Epithelial cell of proximal tubule (primary cell): ENCODE results near the gene TMEM163. TPM values are rescaled to one million over a fixed set of nuclear protein-coding genes. Genes with fewer than 3 reads are reported as not detected.

Source experiments
- DNase-seq: peaks from one replicate; pipeline ENCODE4 v3.0.0-alpha.2; 2011; ENCODE audit warnings: low read depth
- H3K4me3 ChIP-seq: 2 replicates; pipeline ENCODE4 v1.5.1; 2011; ENCODE audit warnings: low read depth, mild to moderate bottlenecking, low read length
- total RNA-seq: library from RNA; depleted of rRNA; stranded (reverse); fragments of >200 nt; gene quantifications from 2 replicates; pipeline ENCODE4 v1.2.3, GENCODE V29; 2015
- TF ChIP-seq, protein P1 (sequence below): conservative IDR thresholded peaks from 2 replicates; pipeline ENCODE4 v1.5.1; 2012; ENCODE audit warnings: low read depth, mild to moderate bottlenecking, low read length

The TMEM163 gene
- total RNA-seq, 1 donor from 2014 or later = 0.40 TPM

DNA sequence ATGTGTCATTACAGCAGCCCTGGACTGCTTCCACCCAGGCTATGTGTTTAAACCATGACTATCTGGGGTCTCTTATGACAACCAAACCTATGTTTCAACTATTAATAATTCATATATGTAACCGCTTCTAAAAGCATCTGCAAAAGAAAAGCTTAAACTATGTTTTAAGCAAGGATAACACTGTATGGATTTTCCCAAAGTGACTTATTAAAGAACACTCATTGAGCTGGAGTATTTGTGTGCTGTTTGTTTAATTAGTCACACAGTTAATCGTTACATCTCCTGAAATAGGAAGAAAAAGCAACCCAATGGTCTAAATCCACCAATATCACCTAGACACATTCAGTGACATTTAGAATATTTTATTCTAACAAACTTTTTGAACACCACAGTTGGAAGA, 51.3 kb downstream of the TMEM163 start:
- peak; percentile 52 for DNase-seq
- TF ChIP-seq, protein P1, sequence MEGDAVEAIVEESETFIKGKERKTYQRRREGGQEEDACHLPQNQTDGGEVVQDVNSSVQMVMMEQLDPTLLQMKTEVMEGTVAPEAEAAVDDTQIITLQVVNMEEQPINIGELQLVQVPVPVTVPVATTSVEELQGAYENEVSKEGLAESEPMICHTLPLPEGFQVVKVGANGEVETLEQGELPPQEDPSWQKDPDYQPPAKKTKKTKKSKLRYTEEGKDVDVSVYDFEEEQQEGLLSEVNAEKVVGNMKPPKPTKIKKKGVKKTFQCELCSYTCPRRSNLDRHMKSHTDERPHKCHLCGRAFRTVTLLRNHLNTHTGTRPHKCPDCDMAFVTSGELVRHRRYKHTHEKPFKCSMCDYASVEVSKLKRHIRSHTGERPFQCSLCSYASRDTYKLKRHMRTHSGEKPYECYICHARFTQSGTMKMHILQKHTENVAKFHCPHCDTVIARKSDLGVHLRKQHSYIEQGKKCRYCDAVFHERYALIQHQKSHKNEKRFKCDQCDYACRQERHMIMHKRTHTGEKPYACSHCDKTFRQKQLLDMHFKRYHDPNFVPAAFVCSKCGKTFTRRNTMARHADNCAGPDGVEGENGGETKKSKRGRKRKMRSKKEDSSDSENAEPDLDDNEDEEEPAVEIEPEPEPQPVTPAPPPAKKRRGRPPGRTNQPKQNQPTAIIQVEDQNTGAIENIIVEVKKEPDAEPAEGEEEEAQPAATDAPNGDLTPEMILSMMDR = no peak
- H3K4me3 ChIP-seq = no peak overlapping the region

DNA sequence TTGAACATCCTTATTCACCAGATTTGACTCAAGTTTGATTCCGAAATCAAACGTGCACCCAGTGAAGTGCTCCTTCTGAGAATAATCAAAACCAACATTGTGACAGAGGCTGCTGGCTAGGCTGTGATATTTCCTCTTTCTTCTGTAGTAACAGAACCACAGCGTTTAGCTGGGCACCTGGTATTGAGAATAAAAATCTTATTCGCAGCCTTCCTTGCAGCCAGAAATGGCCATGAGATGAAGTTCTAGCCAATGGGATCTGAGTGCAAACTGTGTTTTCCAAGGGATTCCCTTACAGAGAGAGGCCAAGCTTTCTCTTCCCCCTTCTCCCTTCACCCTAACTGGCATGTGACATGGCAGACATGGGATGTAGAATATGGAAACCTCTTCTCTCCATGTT, 51.7 kb downstream of the TMEM163 start:
- no peak for DNase-seq
- TF ChIP-seq, protein P1 = no peak
- no peak overlapping the region for H3K4me3 ChIP-seq

DNA sequence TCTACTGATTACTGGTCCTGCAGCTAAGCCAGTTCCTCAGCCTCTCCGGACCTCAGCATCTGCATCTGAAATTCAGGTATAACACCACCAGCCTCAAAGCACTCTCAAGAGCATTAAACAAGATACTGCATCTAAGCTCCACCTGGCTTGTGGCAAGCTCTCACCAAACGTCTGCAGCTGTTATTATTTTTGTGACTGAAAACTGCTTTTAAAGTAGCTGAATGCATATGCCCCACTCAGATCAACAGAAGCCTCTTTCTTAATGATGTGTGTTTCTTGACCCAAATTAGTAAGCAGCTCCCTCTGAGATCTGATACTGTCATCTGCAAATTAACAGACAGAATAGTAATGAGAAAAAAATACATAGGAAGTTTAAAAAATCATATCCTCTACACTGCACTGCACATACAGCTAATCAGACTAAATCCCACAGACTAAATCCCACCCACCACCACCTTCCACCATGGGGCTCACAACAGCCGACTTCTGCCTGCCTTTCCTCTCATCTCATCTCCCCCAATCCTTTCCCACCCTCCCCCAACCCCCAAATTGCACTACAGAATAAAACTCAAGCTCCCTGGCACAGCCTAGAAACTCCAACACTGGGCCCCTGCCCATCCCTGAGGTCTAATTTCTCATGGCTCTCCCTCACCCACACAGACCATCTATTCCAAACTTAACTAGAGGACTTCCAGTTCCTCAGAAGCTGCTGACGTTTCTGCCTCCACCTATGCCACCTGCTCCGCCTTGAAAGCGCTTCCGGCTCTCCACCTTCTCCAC, 52.9 kb downstream of the TMEM163 start:
- no peak for DNase-seq
- H3K4me3 ChIP-seq = no peak overlapping the region
- TF ChIP-seq, protein P1 = no peak

DNA sequence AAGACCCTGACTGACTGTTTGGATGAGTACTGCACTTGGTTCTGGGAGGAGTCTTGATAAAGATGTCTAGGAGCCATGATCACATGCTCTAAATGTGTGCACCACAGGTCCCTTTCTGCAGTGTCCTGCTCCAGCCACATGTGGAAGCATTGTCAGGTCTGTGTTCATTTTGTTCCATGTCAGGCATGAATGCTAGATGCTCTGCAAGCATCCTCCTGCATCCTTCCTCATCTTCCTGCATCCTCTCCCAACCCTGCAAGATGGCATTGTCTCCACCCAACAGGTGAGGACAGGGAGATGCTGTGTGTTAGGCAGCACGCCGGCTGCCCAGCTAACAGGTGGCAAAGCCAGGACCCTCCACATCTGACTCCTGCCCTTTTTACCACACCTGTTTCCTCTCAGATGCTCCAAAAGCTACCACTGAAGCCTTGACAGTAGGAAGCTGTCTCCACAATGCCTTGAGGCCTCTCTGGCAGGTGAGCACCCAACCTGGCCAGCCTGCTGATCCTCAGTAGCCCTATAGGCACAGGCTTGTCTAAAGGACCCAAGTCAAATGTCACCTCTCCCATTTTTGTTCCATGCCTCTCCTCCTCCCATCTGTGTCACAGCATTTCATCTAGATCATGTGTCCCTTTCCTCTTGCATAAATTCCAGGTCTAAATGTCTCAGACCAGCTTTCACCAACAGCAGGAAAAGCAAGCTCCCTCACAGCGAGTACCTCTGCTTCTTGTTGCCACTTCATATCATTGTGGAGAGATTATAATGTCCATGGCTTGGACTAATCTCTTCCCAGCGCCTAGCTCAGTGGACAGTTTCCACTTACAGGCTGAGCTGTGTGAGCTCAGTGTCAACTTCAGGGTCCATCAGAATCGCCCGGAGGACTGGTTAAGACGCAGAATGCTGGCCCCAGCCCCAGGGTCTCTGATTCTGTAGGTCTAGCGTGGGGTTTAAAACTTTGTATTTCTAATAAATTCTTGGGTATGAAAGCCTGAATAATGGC, 55.0 kb downstream of the TMEM163 start:
- DNase-seq = no peak
- TF ChIP-seq, protein P1 = no peak
- H3K4me3 ChIP-seq = no peak overlapping the region

DNA sequence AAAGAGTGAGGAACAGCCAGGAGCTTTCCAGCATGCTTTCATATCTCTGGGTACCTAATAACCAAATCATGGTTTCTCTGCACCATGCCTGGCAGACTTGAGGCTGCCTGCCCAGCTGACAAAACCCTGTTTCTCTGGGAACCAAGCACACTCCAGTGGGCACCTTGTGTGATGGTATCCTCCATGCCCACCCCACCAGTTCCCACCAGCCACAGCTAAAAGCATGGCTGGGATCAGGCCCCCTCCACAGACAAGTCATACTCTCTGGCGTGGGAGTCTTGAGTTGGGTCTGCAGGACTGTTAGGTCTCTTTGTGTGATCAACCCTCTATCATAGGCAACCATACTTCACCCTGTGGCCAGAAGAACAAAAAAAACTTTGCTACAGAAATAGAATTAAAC, 56.0 kb downstream of the TMEM163 start:
- TF ChIP-seq, protein P1 = no peak
- no peak for DNase-seq
- no peak overlapping the region for H3K4me3 ChIP-seq

DNA sequence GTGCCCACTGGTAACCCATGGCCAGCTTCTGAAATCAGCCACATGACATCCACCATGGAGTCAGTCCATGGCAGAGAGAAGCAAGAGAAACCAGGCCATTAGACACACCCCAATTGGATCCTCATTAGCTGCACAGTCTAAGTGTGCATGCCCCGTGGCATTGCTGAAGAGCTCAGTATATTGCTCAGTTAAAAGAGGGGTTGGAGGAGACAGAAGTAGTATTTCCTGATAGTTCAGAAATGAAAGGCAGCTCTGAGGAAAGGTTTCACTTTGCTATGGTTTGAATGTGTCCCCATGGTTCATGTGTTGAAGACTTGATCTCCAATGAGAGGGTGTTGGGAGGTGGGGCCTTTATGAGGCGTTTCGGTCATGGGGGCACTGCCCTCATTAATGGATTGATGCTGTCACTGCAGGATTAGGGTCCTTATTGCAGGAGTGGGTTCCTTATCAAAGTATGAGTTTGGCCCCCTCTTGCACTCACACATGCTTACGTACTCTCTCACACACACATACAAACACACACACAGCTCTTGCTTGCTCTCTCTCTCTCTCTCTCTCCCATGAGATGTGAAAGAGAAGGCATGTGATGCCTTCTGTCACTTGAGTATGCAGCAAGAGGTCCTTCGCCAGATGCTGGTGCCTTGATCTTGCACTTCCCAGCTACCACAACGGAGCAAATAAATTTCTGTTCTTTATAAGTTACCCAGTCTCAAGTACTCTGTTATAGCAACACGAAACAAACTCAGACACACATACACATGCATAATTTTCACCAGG, 58.0 kb downstream of the TMEM163 start:
- H3K4me3 ChIP-seq = no peak overlapping the region
- TF ChIP-seq, protein P1 = no peak
- no peak for DNase-seq
